B cell (primary cell): ENCODE results near the gene DYNLRB2. TPM values are rescaled to one million over a fixed set of nuclear protein-coding genes. Genes with fewer than 3 reads are reported as not detected.

Source experiments
- ATAC-seq: fragments of 200-7000 bp; cut with Tn5 transposase; one replicate; pipeline ENCODE4 v1.10.0; 2021; ENCODE audit warnings: low read depth, mild to moderate bottlenecking, moderate number of reproducible peaks, moderate library complexity
- CTCF ChIA-PET: fragments of 350-600 bp; sonication (Branson Sonifier 250); formaldehyde crosslinking; loops from one replicate; lab custom pipeline; 2021; ENCODE audit warnings: antibody characterized with exemption, inconsistent platforms; lab: Charles Lee
- POLR2A ChIA-PET: fragments of 350-600 bp; sonication (Branson Sonifier 250); formaldehyde crosslinking; loops from one replicate; lab custom pipeline; 2021; ENCODE audit warnings: antibody characterized with exemption; lab: Charles Lee
- DNase-seq: peaks from one replicate; pipeline ENCODE4 v3.0.0; 2013
- H2AFZ ChIP-seq: 2 replicates; pipeline ENCODE4 v1.6.1; 2012; ENCODE audit warnings: mild to moderate bottlenecking, low read depth, low read length; ENCODE audit not compliant: insufficient read depth, poor library complexity, severe bottlenecking
- H3K27ac ChIP-seq, 2 donors: 1 replicate in 1 of 2; 2 replicates in 1 of 2; pipeline ENCODE4 v1.5.1; 2012 to 2013; ENCODE audit warnings: low read length in 2 of 2, mild to moderate bottlenecking in 2 of 2, moderate library complexity in 1 of 2
- H3K27me3 ChIP-seq, 4 experiments: fragments of 200-600 bp in 1 of 4; sonication (generic) in 1 of 4; replicated peaks in 1 of 4; 1 replicate in 2 of 4; 2 replicates in 2 of 4; pipeline versions ENCODE4 v1.6.1 to v1.7.0; 2013 to 2016; ENCODE audit warnings: low read length in 3 of 4, mild to moderate bottlenecking in 2 of 4, mixed read lengths in 1 of 4, moderate library complexity in 1 of 4; ENCODE audit not compliant: insufficient read depth in 4 of 4, control insufficient read depth in 3 of 4; ENCODE audit errors: control extremely low read depth in 1 of 4
- H3K36me3 ChIP-seq, 2 experiments: replicated peaks in 1 of 2; 1 replicate in 1 of 2; 2 replicates in 1 of 2; pipeline versions ENCODE4 v1.6.1 to v1.7.1; 2013; ENCODE audit warnings: low read length in 1 of 2; ENCODE audit not compliant: insufficient read depth in 2 of 2, control insufficient read depth in 1 of 2; ENCODE audit errors: control extremely low read depth in 1 of 2, extremely low read depth in 1 of 2
- H3K4me1 ChIP-seq, 2 donors: fragments of 200-600 bp in 1 of 2; sonication (generic) in 1 of 2; 1 replicate in 1 of 2; 2 replicates in 1 of 2; pipeline versions ENCODE4 v1.5.1 to v1.6.1; 2013 to 2017; ENCODE audit warnings: low read length in 2 of 2; ENCODE audit not compliant: control insufficient read depth in 2 of 2, insufficient read depth in 2 of 2
- H3K4me2 ChIP-seq: replicated peaks from 2 replicates; pipeline ENCODE3; 2012; ENCODE audit warnings: mild to moderate bottlenecking, low read depth, low read length; ENCODE audit not compliant: poor library complexity, severe bottlenecking
- H3K4me3 ChIP-seq, 5 experiments: fragments of 200-600 bp in 1 of 5; sonication (generic) in 1 of 5; 1 replicate in 3 of 5; 2 replicates in 2 of 5; pipeline versions ENCODE4 v1.5.1 to v1.7.0; 2011 to 2016; ENCODE audit warnings: low read length in 4 of 5, mild to moderate bottlenecking in 4 of 5, low read depth in 2 of 5, control low read depth in 1 of 5, moderate library complexity in 1 of 5; ENCODE audit not compliant: insufficient read depth in 1 of 5; ENCODE audit errors: control extremely low read depth in 1 of 5, extremely low read depth in 1 of 5
- H3K79me2 ChIP-seq: fragments of 200-600 bp; sonication (generic); one replicate; pipeline ENCODE4 v1.6.0; 2016; ENCODE audit warnings: low read length; ENCODE audit not compliant: control insufficient read depth, insufficient read depth
- H3K9ac ChIP-seq: fragments of 200-600 bp; sonication (generic); 2 replicates; pipeline ENCODE4 v1.6.1; 2017; ENCODE audit warnings: mild to moderate bottlenecking, low read length, moderate library complexity
- H3K9me3 ChIP-seq, 3 donors: one replicate each; pipeline versions ENCODE4 v1.6.1 to v1.7.1; 2013; ENCODE audit warnings: low read length in 2 of 3; ENCODE audit not compliant: control insufficient read depth in 2 of 3, insufficient read depth in 1 of 3; ENCODE audit errors: control extremely low read depth in 1 of 3
- H4K20me1 ChIP-seq: 2 replicates; pipeline ENCODE4 v1.6.0; 2012; ENCODE audit warnings: mild to moderate bottlenecking, low read length; ENCODE audit not compliant: insufficient read depth, control insufficient read depth, poor library complexity, severe bottlenecking
- H3K27ac Mint-ChIP-seq: one replicate; pipeline ENCODE4 v1.8.0; 2021; ENCODE audit warnings: mixed read lengths
- H3K27me3 Mint-ChIP-seq: one replicate; pipeline ENCODE4 v1.8.0; 2021; ENCODE audit warnings: mixed read lengths
- H3K4me1 Mint-ChIP-seq: one replicate; pipeline ENCODE4 v1.8.0; 2021; ENCODE audit warnings: mixed read lengths
- H3K4me3 Mint-ChIP-seq: one replicate; pipeline ENCODE4 v1.8.0; 2021; ENCODE audit warnings: mixed read lengths
- H3K9me3 Mint-ChIP-seq: one replicate; pipeline ENCODE4 v1.8.0; 2022; ENCODE audit warnings: mixed read lengths; ENCODE audit not compliant: insufficient read depth
- CTCF ChIP-seq: fragments of 200-600 bp; IDR thresholded peaks from one replicate; pipeline ENCODE4 v1.8.0; 2022; ENCODE audit warnings: antibody characterized with exemption, mild to moderate bottlenecking
- EZH2 ChIP-seq: IDR thresholded peaks from 2 replicates; pipeline ENCODE4 v1.6.1; 2012; ENCODE audit warnings: borderline replicate concordance, low read depth, mild to moderate bottlenecking, moderate library complexity, low read length; ENCODE audit not compliant: insufficient read depth, poor library complexity, severe bottlenecking
- WGBS: methylation state at CpG from one replicate; pipeline ENCODE4 v1.1.5; 2013; ENCODE audit warnings: missing lambda C conversion rate; ENCODE audit not compliant: insufficient coverage; 5-methylcytosine and 5-hydroxymethylcytosine counted together
- intact Hi-C: fragments of 100-400 bp; cut with micrococcal nuclease; formaldehyde crosslinking; loops from one replicate; pipeline ENCODE4 v1.10.0; 2022
- polyA plus RNA-seq: library from polyadenylated mRNA; depleted of rRNA; stranded (reverse); fragments of >200 nt; gene quantifications from 2 replicates; pipeline ENCODE4 v1.2.3, GENCODE V29; 2012
- total RNA-seq, 2 donors: library from RNA; stranded (reverse); fragments of 120-200 nt in 1 of 2; gene quantifications; 1 replicate in 1 of 2; 2 replicates in 1 of 2; pipeline versions ENCODE4 v1.2.3 to v1.2.4, GENCODE V29; 2013 to 2022

Gene DYNLRB2
- total and polyA plus RNA-seq, 2 donors (not counting 1 experiment from before 2014, with no cell fraction given) = not detected

DNA sequence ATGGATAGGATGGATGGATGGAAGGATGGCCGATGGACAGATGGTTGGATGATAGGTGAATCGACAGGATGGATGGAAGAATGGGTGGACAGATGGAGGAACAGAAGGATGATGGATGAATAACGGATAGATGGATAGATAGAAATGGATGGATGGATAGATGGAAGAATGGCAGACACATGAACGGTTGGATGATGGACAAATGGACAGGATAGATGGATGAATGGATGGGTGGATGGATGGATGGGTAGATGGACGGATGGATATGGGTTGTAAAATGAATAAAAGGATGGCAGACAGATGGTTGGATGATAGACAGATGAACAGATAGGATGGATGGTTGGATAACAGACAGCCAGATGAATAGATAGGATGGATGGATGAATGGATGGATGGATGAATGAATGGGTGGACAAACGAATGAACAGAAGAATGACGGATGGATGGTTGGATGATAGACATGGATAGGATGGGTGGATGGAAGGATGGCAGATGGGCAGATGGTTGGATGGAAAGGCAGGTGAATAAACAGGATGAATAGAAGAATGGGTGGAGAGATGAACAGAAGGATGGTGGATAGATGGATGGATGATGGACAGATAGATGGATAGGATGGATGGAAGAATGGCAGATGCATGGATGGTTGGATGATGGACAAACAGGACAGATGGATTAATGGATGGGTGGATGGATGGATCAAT lies 55.9 kb downstream of the DYNLRB2 start:
- H3K27ac Mint-ChIP-seq = no peak overlapping the region
- POLR2A ChIA-PET = no interaction called here

More for the DNA sequence above, 55.9 kb downstream of the DYNLRB2 start:
- intact Hi-C loops = no loop called here
- H3K79me2 ChIP-seq = no peaks in the 10 kb centered on the region
- TF ChIP-seq CTCF (no peak), EZH2 (no peak)
- no peak overlapping the region for H3K9ac ChIP-seq
- no peaks in the 10 kb centered on the region for H3K9me3 ChIP-seq
- no peak overlapping the region for H3K4me2 ChIP-seq
- no peak overlapping the region for H3K27ac ChIP-seq
- H4K20me1 ChIP-seq = no peaks in the 10 kb centered on the region
- CTCF ChIA-PET = no interaction called here
- no peaks in the 10 kb centered on the region for H3K36me3 ChIP-seq
- no peak for ATAC-seq
- Mint-ChIP-seq H3K4me3 (no peak overlapping the region), H3K27me3 (peaks cover 5% of the 10 kb centered on the region), H3K9me3 (peaks cover 7% of the 10 kb centered on the region), H3K4me1 (peaks cover 6% of the 10 kb centered on the region)
- H3K27me3 ChIP-seq = peaks cover 0 to 3% (median 0%) of the 10 kb centered on the region in 4 experiments
- H3K4me1 ChIP-seq = peaks cover under 1 to 2% of the 10 kb centered on the region in 2 donors
- no peak overlapping the region for H3K4me3 ChIP-seq
- 88% methylated on average over 7 of the region's 7 CpGs for WGBS
- H2AFZ ChIP-seq = no peak overlapping the region
- DNase-seq = no peak
